ENCODE data around the gene SPATA9. TPM values are rescaled to one million over a fixed set of nuclear protein-coding genes. Genes with fewer than 3 reads are reported as not detected.
A peak's percentile ranks its signal among the peaks of the same experiment; 100 is the strongest.
"Not testable (repeated sequence)": the region's sequence is repeated elsewhere in the genome, so short reads cannot be mapped to it uniquely, and the experiment has no call there.

SPATA9 gene
- polyA plus RNA-seq, 1 experiment, result 0.53 TPM

- ChIA-PET CTCF (interaction anchor here (1.0 to 6.7 kb wide), 2 partner anchors 122 to 134 kb away, joined by 3 to 41 read pairs; no protein-coding TSS in a partner anchor), POLR2A (interaction anchor here (0.7 kb wide), 1 partner anchor 160 kb away, joined by 12 read pairs; no protein-coding TSS in a partner anchor)
- H3K4me3 ChIP-seq (ENCODE audit: low read depth, low read length), result no peak overlapping the region
- TF ChIP-seq CTCF (IDR thresholded peaks at IDR 0.05; ENCODE audit: insufficient read depth, low read depth, low read length), result no peak
- no peaks in the 10 kb centered on the region for H3K36me3 ChIP-seq (ENCODE audit: control insufficient read depth, insufficient read depth, low read length)
- H3K27me3 ChIP-seq (ENCODE audit: control insufficient read depth, insufficient read depth, low read length), result no peaks in the 10 kb centered on the region
- DNase-seq (ENCODE audit: low read depth), result no peak
These were observed 34.6 kb downstream of the SPATA9 start for GRCh38 chr5:95647886-95648860.

GRCh38 chr5:95646569-95647431 lies 36.0 kb downstream of the SPATA9 start, which contains the start of gene RFESD:
Gene RFESD, plus strand, starts transcription at chr5:95646777. Its CDS starts 5,495 bp downstream, at chr5:95652272.
- Histone ChIP-seq H3K36me3 (ENCODE audit: control insufficient read depth, insufficient read depth, low read length) (no peaks in the 10 kb centered on the region), H3K4me3 (ENCODE audit: low read depth, low read length) (peak within 1 kb of the TSS; percentile 55), H3K27me3 (ENCODE audit: control insufficient read depth, insufficient read depth, low read length) (no peaks in the 10 kb centered on the region)
- peak; percentile 72 for DNase-seq (ENCODE audit: low read depth)
- CTCF ChIA-PET, result interaction anchor here (0.6 to 7.2 kb wide), 13 partner anchors 14 to 1417 kb away, joined by 3 to 78 read pairs (median 4); no protein-coding TSS in a partner anchor
- 0 out of 2 replicates have a peak, but pooled peaks have one; percentile 3 for TF ChIP-seq CTCF (IDR thresholded peaks at IDR 0.05; ENCODE audit: insufficient read depth, low read depth, low read length)
- POLR2A ChIA-PET, result interaction anchor here (0.5 to 0.7 kb wide), 10 partner anchors 12 to 434 kb away, joined by 3 to 7 read pairs (median 4); no protein-coding TSS in a partner anchor

- DNase-seq (ENCODE audit: low read depth); H3K36me3 ChIP-seq (ENCODE audit: control insufficient read depth, insufficient read depth, low read length); H3K4me3 ChIP-seq (ENCODE audit: low read depth, low read length); H3K27me3 ChIP-seq (ENCODE audit: control insufficient read depth, insufficient read depth, low read length): not testable (repeated sequence)
- ChIA-PET CTCF (interaction anchor here (0.9 to 7.2 kb wide), 11 partner anchors 14 to 202 kb away, joined by 3 to 78 read pairs (median 5); no protein-coding TSS in a partner anchor), POLR2A (interaction anchor here (0.6 kb wide), 1 partner anchor 434 kb away, joined by 3 read pairs; no protein-coding TSS in a partner anchor)
These were observed 36.6 kb downstream of the SPATA9 start for GRCh38 chr5:95646226-95646568.

GRCh38 chr5:95644351-95645042 lies 38.3 kb downstream of the SPATA9 start:
- peak; percentile 79 for TF ChIP-seq CTCF (IDR thresholded peaks at IDR 0.05; ENCODE audit: insufficient read depth, low read depth, low read length)
- CTCF ChIA-PET, result interaction anchor here (0.6 to 7.2 kb wide), 18 partner anchors 8 to 696 kb away, joined by 3 to 78 read pairs (median 4); no protein-coding TSS in a partner anchor
- H3K4me3 ChIP-seq (ENCODE audit: low read depth, low read length), result no peak overlapping the region
- DNase-seq (ENCODE audit: low read depth), result no peak
- no peaks in the 10 kb centered on the region for H3K36me3 ChIP-seq (ENCODE audit: control insufficient read depth, insufficient read depth, low read length)
- no peaks in the 10 kb centered on the region for H3K27me3 ChIP-seq (ENCODE audit: control insufficient read depth, insufficient read depth, low read length)
- POLR2A ChIA-PET, result no interaction called here

- Histone ChIP-seq H3K36me3 (ENCODE audit: control insufficient read depth, insufficient read depth, low read length) (no peaks in the 10 kb centered on the region), H3K27me3 (ENCODE audit: control insufficient read depth, insufficient read depth, low read length) (peaks cover 2% of the 10 kb centered on the region; the same call in 1 of the 2 replicates), H3K4me3 (ENCODE audit: low read depth, low read length) (no peak overlapping the region)
- ChIA-PET POLR2A (interaction anchor here (0.5 kb wide), 1 partner anchor 9 kb away, joined by 8 read pairs; no protein-coding TSS in a partner anchor), CTCF (interaction anchor here (0.6 to 7.2 kb wide), 9 partner anchors 12 to 215 kb away, joined by 3 to 78 read pairs (median 3); no protein-coding TSS in a partner anchor)
- TF ChIP-seq CTCF (IDR thresholded peaks at IDR 0.05; ENCODE audit: insufficient read depth, low read depth, low read length), result no peak
- DNase-seq (ENCODE audit: low read depth), result no peak
These were observed 39.6 kb downstream of the SPATA9 start for GRCh38 chr5:95643152-95643551.

Measured in BJ (cell line).